Measurements from ENCODE around the gene PNMA6F.

DNA sequence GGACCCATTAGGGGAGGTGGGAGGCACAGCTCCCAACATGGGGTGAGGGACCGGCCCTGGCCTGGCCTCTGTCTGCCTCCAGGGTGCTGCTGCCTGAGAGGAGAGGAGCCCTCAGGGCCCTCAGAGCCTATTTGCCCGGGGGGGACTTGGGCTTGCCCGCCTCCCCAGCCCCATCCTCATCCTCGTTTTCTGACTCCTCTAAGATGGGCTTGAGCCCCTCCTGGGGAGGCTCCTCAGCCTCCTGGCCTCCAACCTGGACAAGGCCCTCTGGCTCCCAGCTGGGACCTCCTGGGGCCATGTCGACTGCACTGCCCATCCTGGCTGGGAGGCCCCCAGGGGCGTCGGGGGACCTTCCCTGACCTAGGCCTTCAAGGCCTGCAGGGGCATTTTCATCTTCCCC lies 2.8 kb downstream of the PNMA6F start:
- TF ChIP-seq, protein P1, sequence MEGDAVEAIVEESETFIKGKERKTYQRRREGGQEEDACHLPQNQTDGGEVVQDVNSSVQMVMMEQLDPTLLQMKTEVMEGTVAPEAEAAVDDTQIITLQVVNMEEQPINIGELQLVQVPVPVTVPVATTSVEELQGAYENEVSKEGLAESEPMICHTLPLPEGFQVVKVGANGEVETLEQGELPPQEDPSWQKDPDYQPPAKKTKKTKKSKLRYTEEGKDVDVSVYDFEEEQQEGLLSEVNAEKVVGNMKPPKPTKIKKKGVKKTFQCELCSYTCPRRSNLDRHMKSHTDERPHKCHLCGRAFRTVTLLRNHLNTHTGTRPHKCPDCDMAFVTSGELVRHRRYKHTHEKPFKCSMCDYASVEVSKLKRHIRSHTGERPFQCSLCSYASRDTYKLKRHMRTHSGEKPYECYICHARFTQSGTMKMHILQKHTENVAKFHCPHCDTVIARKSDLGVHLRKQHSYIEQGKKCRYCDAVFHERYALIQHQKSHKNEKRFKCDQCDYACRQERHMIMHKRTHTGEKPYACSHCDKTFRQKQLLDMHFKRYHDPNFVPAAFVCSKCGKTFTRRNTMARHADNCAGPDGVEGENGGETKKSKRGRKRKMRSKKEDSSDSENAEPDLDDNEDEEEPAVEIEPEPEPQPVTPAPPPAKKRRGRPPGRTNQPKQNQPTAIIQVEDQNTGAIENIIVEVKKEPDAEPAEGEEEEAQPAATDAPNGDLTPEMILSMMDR (IDR thresholded peaks at IDR 0.05), result no peak
- TF ChIP-seq POLR2A (IDR thresholded peaks at IDR 0.05), result no peak

All from adrenal gland (tissue), 5 donors.